GM18511 (cell line): ENCODE results near the gene OR6B2.

Experiments
- ATAC-seq: cut with Tn5 transposase; IDR thresholded peaks from one replicate; pipeline ENCODE4 v1.9.1; 2021; ENCODE audit warnings: mild to moderate bottlenecking, moderate library complexity; ENCODE audit not compliant: unreplicated experiment

The OR6B2 gene

GRCh38 chr2:239983004-239983778 is 47.0 kb downstream of the OR6B2 start:
- no peak for ATAC-seq
